ENCODE measurements around the gene TAAR5.

- TF ChIP-seq CTCF (IDR thresholded peaks at IDR 0.05 in 4 of 5, conservative IDR thresholded peaks at IDR 0.05 in 1 of 5) (no peak), POLR2A (IDR thresholded peaks at IDR 0.05) (no peak)
Observed at GRCh38 chr6:132589454-132589853, at the start of gene TAAR5.

Measured in gastrocnemius medialis (tissue), 4 donors.